Pericardium fibroblast (primary cell): ENCODE results near the gene KRT6C. TPM values are rescaled to one million over a fixed set of nuclear protein-coding genes. Genes with fewer than 3 reads are reported as not detected.

Source experiments
- total RNA-seq: library from RNA; depleted of rRNA; stranded (reverse); fragments of >200 nt; gene quantifications from 2 replicates; pipeline ENCODE4 v1.2.3, GENCODE V29; 2015

Gene KRT6C
- total RNA-seq = not detected in 2 replicates

DNA sequence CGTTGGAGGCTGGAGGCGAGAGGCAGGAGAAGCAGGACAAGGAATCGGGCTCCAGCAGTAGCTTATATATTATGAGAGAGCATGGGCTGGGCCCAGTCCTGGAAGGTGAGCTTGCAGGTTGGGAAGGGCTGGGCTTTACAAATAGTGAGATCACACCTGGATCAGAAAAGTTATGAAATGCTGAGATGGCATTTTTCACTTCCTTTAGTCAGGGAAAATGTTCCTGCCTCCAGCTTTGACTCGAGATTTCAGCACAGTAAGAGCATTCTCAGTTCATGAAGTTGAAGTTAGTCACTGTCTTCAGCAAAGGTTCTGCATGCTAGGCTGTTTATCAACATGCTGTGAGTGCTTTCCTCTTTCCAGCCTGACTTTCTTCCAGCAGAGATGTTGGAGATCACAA, at the start of gene KRT6C:
TSS of gene KRT6C (minus strand) at position 38 of the 400 bp plus-strand sequence. CDS start 68 bp downstream, outside the sequence.

DNA sequence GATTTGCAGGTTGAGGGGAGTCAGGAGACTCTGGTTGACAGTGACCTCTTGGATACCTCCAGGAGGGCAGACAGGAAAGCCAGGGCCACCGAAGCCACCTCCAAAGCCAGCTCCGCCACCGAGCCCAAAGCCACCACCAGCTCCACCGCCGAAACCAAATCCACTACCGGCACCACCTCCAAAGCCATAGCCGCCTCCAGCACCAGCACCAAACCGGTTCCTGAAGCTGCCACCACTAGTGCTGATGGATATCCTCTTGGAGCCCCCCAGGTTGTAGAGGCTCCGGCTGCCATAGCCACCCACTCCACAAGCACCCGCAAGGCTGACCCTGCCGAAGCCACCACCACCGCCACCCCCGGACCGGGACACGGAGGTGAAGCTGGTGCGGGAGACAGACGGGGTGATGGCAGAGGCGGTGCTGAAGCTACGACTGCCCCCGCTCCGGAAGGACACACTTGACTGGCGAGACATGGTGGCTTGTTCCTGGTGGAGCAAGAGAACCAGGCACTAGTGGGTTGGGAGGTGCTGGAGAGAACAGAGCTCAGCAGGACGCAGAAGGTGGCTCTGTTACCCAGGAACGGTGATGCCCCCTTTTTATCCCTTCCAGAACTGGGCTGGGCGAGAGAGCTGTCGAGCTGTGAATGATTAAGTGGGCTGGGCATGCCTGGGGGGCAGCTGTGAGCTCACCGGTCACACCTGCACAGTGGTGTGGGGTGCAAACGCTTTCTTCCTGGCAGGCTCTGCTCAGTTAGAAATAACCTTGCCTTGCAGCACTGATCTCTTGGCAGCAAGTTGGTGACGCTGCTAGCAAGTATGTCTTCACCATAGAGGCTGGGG, 46.4 kb upstream of the KRT6C start, which contains the start of gene KRT5:
TSS of gene KRT5 (minus strand) at position 569 of the 837 bp plus-strand sequence. CDS start at position 471, 98 bp downstream.

DNA sequence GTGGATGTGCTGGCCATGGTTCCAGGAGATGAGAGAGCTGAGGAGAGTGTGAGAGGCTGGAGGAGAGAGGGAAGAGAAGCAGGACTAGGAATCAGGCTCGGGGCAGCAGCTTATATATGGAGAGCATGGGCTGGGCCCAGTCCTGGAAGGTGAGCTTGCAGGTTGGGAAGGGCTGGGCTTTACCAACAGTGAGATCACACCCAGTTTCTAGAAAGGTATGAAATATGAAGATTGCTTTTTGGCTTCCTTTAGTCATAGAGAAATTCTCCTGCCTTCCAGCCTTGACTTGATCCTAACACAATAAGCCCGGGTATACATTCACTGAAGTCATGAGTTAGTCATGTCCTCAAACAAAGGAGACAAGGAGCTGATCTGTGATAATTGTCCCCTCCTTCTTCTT, 19.6 kb upstream of the KRT6C start, which contains the start of gene KRT6A:
TSS of gene KRT6A (minus strand) at position 86 of the 400 bp plus-strand sequence. CDS start at position 17, 69 bp downstream.

DNA sequence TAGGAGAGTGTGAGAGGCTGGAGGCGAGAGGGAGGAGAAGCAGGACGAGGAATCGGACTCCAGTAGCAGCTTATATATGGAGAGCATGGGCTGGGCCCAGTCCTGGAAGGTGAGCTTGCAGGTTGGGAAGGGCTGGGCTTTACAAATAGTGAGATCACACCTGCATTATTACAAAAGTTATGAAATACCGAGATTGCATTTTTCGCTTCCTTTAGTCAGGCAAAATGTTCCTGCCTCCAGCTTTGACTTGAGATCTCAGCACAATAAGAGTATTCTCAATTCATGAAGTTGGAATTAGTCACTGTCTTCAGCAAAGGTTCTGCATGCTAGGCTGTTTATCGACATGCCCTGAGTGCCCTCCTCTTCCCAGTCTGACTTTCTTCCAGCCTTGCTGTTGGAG, 21.5 kb downstream of the KRT6C start, which contains the start of gene KRT6B:
TSS of gene KRT6B (minus strand) at position 46 of the 400 bp plus-strand sequence. CDS start 68 bp downstream, outside the sequence.

DNA sequence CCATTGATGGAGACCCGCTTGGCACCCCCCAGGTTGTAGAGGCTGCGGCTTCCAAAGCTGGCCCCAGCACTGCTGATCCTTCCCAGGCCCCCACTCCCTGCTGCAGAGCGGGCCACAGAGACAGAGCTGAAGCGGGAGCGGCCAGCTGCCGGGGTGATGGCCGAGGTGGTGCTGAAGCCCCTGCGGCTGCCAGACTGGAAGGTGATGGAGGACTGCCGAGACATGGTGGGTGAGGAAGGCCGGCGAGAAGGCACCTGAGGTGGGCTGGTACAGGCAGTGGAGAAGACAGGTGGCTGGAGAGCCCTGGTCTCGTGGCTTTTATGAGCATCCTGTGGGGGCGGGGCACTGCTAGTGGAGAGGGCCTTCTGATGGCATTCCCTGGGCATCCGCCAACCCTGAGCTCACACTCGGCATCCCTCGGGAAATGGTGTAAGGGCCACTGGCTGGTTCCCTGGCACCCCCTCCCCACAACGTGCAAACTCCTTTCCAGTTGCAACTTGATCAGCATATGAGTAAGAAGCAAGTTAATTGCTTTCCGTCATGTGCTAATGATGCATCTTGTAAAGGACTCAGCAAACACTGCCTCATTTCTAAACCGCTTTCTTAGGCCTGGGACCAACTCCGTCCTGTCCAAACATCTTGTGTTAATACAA, 39.4 kb downstream of the KRT6C start, which contains the start of gene KRT75:
TSS of gene KRT75 (minus strand) at position 291 of the 653 bp plus-strand sequence. CDS start at position 224, 67 bp downstream.

Other genes with a start within 250 kb of the KRT6C start
- 5.2 and 118 TPM in 2 replicates for gene KRT7, start 240.6 kb downstream of the KRT6C start, total RNA-seq
- under 0.01 TPM in 1 of 2 replicates, not detected in the other for gene KRT86, start 199.2 kb downstream of the KRT6C start, total RNA-seq
- not detected in 2 replicates for gene KRT81, start 182.3 kb downstream of the KRT6C start, total RNA-seq
- not detected in 2 replicates for gene KRT83, start 152.4 kb downstream of the KRT6C start, total RNA-seq
- not detected in 2 replicates for gene KRT85, start 106.3 kb downstream of the KRT6C start, total RNA-seq
- 0.09 TPM in 1 of 2 replicates, not detected in the other for gene KRT84, start 88.2 kb downstream of the KRT6C start, total RNA-seq
- gene KRT82, start 67.5 kb downstream of the KRT6C start, total RNA-seq = not detected in 2 replicates
- not detected in 2 replicates for gene KRT75, start 39.4 kb downstream of the KRT6C start, total RNA-seq
- gene KRT6B, start 21.7 kb downstream of the KRT6C start, total RNA-seq = not detected in 2 replicates
- gene KRT6A, start 19.5 kb upstream of the KRT6C start, total RNA-seq = 0.17 and 1.4 TPM in 2 replicates
- gene KRT5, start 46.6 kb upstream of the KRT6C start, total RNA-seq = 0.82 TPM in 1 of 2 replicates, not detected in the other
- gene KRT71, start 79.3 kb upstream of the KRT6C start, total RNA-seq = not detected in 2 replicates
- gene KRT74, start 100.0 kb upstream of the KRT6C start, total RNA-seq = not detected in 2 replicates
- not detected in 2 replicates for gene KRT72, start 127.7 kb upstream of the KRT6C start, total RNA-seq
- gene KRT73, start 144.8 kb upstream of the KRT6C start, total RNA-seq = not detected in 2 replicates
- gene KRT2, start 178.4 kb upstream of the KRT6C start, total RNA-seq = not detected in 2 replicates
- not detected in 2 replicates for gene KRT1, start 206.6 kb upstream of the KRT6C start, total RNA-seq
- gene KRT77, start 229.7 kb upstream of the KRT6C start, total RNA-seq = not detected in 2 replicates